ENCODE results near the gene ZNF474.

The ZNF474 gene

GRCh38 chr5:122120957-122121356, 8.4 kb upstream of the ZNF474 start:
- H3K14ac ChIP-seq (ENCODE audit: low read length) = no peak overlapping the region
- peaks cover 0 to 2% (median 0%) of the 10 kb centered on the region in 3 experiments for H3K27me3 ChIP-seq (ENCODE audit: control insufficient read depth in 3 of 3, insufficient read depth in 3 of 3, low read depth in 1 of 3, low read length in 3 of 3)
- no peak overlapping the region for H2AK5ac ChIP-seq (ENCODE audit: low read depth, low read length)
- no peak overlapping the region for H3K23ac ChIP-seq (ENCODE audit: low read depth, low read length, poor library complexity)
- H2AFZ ChIP-seq (ENCODE audit: low read length) = no peak overlapping the region
- H2BK12ac ChIP-seq (ENCODE audit: low read length) = no peak overlapping the region
- no peaks in the 10 kb centered on the region for H3K79me1 ChIP-seq (ENCODE audit: low read depth, low read length)
- no peaks in the 10 kb centered on the region for H3K4me1 ChIP-seq (ENCODE audit: control insufficient read depth in 2 of 2, insufficient read depth in 1 of 2, low read depth in 1 of 2, low read length in 2 of 2)
- H4K8ac ChIP-seq (ENCODE audit: low read depth, low read length) = no peak overlapping the region
- H3K27ac ChIP-seq (replicated peaks; ENCODE audit: low read length) = no peak overlapping the region
- H2BK5ac ChIP-seq (ENCODE audit: low read length) = no peak overlapping the region
- no peaks in the 10 kb centered on the region for H3K9me3 ChIP-seq (replicated peaks in 1 of 2; ENCODE audit: control insufficient read depth in 2 of 2, insufficient read depth in 1 of 2, low read depth in 1 of 2, low read length in 2 of 2)
- H3K4me3 ChIP-seq (ENCODE audit: low read length in 2 of 2) = no peak overlapping the region
- H4K91ac ChIP-seq (ENCODE audit: low read depth, low read length, poor library complexity) = no peak overlapping the region
- H3K18ac ChIP-seq (ENCODE audit: low read length) = no peak overlapping the region
- no peaks in the 10 kb centered on the region for H3K36me3 ChIP-seq (replicated peaks in 1 of 2; ENCODE audit: control insufficient read depth in 2 of 2, insufficient read depth in 2 of 2, low read length in 2 of 2)
- no peak overlapping the region for H2BK120ac ChIP-seq (ENCODE audit: low read depth, low read length)
- H2BK15ac ChIP-seq (ENCODE audit: low read length) = no peak overlapping the region
- H3K4ac ChIP-seq (ENCODE audit: low read length) = no peak overlapping the region
- H3K4me2 ChIP-seq (ENCODE audit: insufficient read depth, low read length, poor library complexity, severe bottlenecking) = no peak overlapping the region
- no peak overlapping the region for H3K9ac ChIP-seq (ENCODE audit: low read depth, low read length, poor library complexity)
- no CpG with 5 or more reads among the region's 2 CpGs for WGBS, 2 donors (ENCODE audit: extremely low coverage in 2 of 2, insufficient read length in 2 of 2, insufficient replicate concordance in 1 of 2)
- DNase-seq (ENCODE audit: low spot score) = no peak

DNA sequence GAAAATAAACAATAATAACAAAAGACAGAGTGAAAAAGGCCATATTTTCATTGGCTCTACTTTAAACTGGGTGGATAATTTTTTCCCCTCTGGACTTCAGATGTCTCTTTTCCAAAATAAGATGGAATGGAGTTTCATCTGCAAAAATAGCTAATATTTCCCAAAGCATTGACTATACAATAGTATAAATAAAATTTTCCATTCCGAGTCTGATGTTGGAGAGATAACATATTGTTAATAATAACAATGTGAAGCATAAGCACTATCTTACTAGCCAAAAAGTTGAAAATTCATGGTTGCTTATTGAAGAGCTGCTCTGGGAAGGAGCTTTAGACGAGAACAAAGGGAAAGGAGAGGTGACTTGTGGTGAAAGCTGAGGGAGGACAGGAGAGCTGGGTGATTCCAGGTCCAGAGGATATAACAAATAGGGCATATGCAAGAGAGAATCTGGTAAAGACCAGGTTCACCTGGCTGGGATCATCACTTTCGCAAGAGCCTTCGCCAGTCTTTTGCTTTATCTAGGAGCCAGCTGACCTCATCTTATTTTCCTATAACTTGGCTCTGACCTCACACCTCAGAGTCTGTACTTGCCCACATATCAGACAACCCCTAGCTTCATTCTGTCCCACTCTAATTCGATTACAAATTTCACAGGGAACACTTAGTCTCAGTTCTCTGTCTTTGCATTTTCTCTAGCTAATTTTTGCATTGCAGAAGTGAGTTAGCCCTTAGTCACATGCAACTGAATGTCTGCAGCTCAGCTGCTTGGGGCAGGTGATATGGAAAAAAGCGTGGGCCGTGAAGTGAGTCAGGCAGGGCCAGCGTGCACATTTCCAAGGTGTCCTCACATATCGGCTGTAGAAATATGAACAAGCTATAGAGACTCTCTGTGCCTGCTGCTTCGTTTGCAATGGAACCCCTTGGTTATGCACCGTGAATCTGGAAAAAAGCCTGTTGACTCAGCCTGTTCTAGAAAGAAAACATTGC, 7.6 kb upstream of the ZNF474 start:
- no peak overlapping the region for H3K18ac ChIP-seq (ENCODE audit: low read length)
- no peak for DNase-seq (ENCODE audit: low spot score)
- no peaks in the 10 kb centered on the region for H3K79me1 ChIP-seq (ENCODE audit: low read depth, low read length)
- H2BK15ac ChIP-seq (ENCODE audit: low read length) = no peak overlapping the region
- H3K4me2 ChIP-seq (ENCODE audit: insufficient read depth, low read length, poor library complexity, severe bottlenecking) = no peak overlapping the region
- H4K8ac ChIP-seq (ENCODE audit: low read depth, low read length) = no peak overlapping the region
- no peak overlapping the region for H2BK5ac ChIP-seq (ENCODE audit: low read length)
- no peak overlapping the region for H2BK12ac ChIP-seq (ENCODE audit: low read length)
- H3K4ac ChIP-seq (ENCODE audit: low read length) = no peak overlapping the region
- no peak overlapping the region for H3K9ac ChIP-seq (ENCODE audit: low read depth, low read length, poor library complexity)
- no peak overlapping the region for H4K91ac ChIP-seq (ENCODE audit: low read depth, low read length, poor library complexity)
- H3K27me3 ChIP-seq (ENCODE audit: control insufficient read depth in 3 of 3, insufficient read depth in 3 of 3, low read depth in 1 of 3, low read length in 3 of 3) = peaks cover 0 to 2% (median 0%) of the 10 kb centered on the region in 3 experiments
- H3K27ac ChIP-seq (replicated peaks; ENCODE audit: low read length) = no peak overlapping the region
- H3K4me3 ChIP-seq (ENCODE audit: low read length in 2 of 2) = no peak overlapping the region
- no peak overlapping the region for H3K23ac ChIP-seq (ENCODE audit: low read depth, low read length, poor library complexity)
- H2AFZ ChIP-seq (ENCODE audit: low read length) = no peak overlapping the region
- no peaks in the 10 kb centered on the region for H3K9me3 ChIP-seq (replicated peaks in 1 of 2; ENCODE audit: control insufficient read depth in 2 of 2, insufficient read depth in 1 of 2, low read depth in 1 of 2, low read length in 2 of 2)
- no CpG with 5 or more reads among the region's 11 CpGs for WGBS, 2 donors (ENCODE audit: extremely low coverage in 2 of 2, insufficient read length in 2 of 2, insufficient replicate concordance in 1 of 2)
- H2BK120ac ChIP-seq (ENCODE audit: low read depth, low read length) = no peak overlapping the region
- H3K4me1 ChIP-seq (ENCODE audit: control insufficient read depth in 2 of 2, insufficient read depth in 1 of 2, low read depth in 1 of 2, low read length in 2 of 2) = peaks cover 0 to 1% of the 10 kb centered on the region in 2 donors
- H3K36me3 ChIP-seq (replicated peaks in 1 of 2; ENCODE audit: control insufficient read depth in 2 of 2, insufficient read depth in 2 of 2, low read length in 2 of 2) = no peaks in the 10 kb centered on the region
- H3K14ac ChIP-seq (ENCODE audit: low read length) = no peak overlapping the region
- H2AK5ac ChIP-seq (ENCODE audit: low read depth, low read length) = no peak overlapping the region

- H4K8ac ChIP-seq (ENCODE audit: low read depth, low read length) = no peak overlapping the region
- no peak overlapping the region for H3K9ac ChIP-seq (ENCODE audit: low read depth, low read length, poor library complexity)
- H3K36me3 ChIP-seq (replicated peaks in 1 of 2; ENCODE audit: control insufficient read depth in 2 of 2, insufficient read depth in 2 of 2, low read length in 2 of 2) = no peaks in the 10 kb centered on the region
- H3K27me3 ChIP-seq (ENCODE audit: control insufficient read depth in 3 of 3, insufficient read depth in 3 of 3, low read depth in 1 of 3, low read length in 3 of 3) = peaks cover 0 to 2% (median 0%) of the 10 kb centered on the region in 3 experiments
- H3K4me1 ChIP-seq (ENCODE audit: control insufficient read depth in 2 of 2, insufficient read depth in 1 of 2, low read depth in 1 of 2, low read length in 2 of 2) = peaks cover 7 to 10% of the 10 kb centered on the region in 2 donors
- no peak overlapping the region for H3K4me2 ChIP-seq (ENCODE audit: insufficient read depth, low read length, poor library complexity, severe bottlenecking)
- H3K4ac ChIP-seq (ENCODE audit: low read length) = no peak overlapping the region
- no peak overlapping the region for H3K4me3 ChIP-seq (ENCODE audit: low read length in 2 of 2)
- H2AK5ac ChIP-seq (ENCODE audit: low read depth, low read length) = no peak overlapping the region
- H3K9me3 ChIP-seq (replicated peaks in 1 of 2; ENCODE audit: control insufficient read depth in 2 of 2, insufficient read depth in 1 of 2, low read depth in 1 of 2, low read length in 2 of 2) = no peaks in the 10 kb centered on the region
- H3K18ac ChIP-seq (ENCODE audit: low read length) = no peak overlapping the region
- no peak overlapping the region for H4K91ac ChIP-seq (ENCODE audit: low read depth, low read length, poor library complexity)
- no CpG with 5 or more reads among the region's 2 CpGs for WGBS, 2 donors (ENCODE audit: extremely low coverage in 2 of 2, insufficient read length in 2 of 2, insufficient replicate concordance in 1 of 2)
- no peak overlapping the region for H3K14ac ChIP-seq (ENCODE audit: low read length)
- H2BK120ac ChIP-seq (ENCODE audit: low read depth, low read length) = no peak overlapping the region
- H3K27ac ChIP-seq (replicated peaks; ENCODE audit: low read length) = no peak overlapping the region
- H2BK5ac ChIP-seq (ENCODE audit: low read length) = no peak overlapping the region
- H2BK15ac ChIP-seq (ENCODE audit: low read length) = no peak overlapping the region
- H2AFZ ChIP-seq (ENCODE audit: low read length) = no peak overlapping the region
- H3K79me1 ChIP-seq (ENCODE audit: low read depth, low read length) = no peaks in the 10 kb centered on the region
- H3K23ac ChIP-seq (ENCODE audit: low read depth, low read length, poor library complexity) = no peak overlapping the region
- no peak for DNase-seq (ENCODE audit: low spot score)
- H2BK12ac ChIP-seq (ENCODE audit: low read length) = no peak overlapping the region
These were observed 4.6 kb upstream of the ZNF474 start for GRCh38 chr5:122124766-122125165.

DNA sequence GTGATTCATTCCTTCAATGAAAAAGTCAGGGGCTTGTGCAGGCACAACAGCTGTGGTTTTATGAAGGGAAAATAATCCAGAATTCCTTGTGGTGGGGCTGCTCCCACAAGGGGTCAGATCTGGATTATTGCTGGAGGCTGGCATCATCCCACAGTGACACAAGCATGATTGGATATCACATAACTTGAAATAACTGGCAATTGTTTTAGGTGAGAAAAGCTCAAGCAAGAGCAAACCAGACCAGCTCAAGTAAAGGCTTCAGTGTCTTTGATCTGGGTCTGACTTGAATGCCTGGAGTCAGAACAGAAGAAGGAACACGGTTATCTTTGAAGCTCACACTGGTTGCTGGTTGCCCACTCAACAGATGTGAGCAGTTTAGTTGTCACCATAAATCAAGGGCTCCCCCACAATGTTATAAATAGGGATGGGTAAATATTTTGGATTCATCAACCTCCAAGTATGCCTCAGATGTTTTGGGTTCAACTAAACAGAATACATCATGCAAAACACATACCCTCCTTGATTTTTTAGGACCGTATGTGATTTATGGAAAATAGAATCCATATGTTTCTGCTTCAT, 3.1 kb upstream of the ZNF474 start:
- no peak overlapping the region for H2BK12ac ChIP-seq (ENCODE audit: low read length)
- no peak overlapping the region for H3K4me3 ChIP-seq (ENCODE audit: low read length in 2 of 2)
- no peak overlapping the region for H3K27ac ChIP-seq (replicated peaks; ENCODE audit: low read length)
- H3K9ac ChIP-seq (ENCODE audit: low read depth, low read length, poor library complexity) = no peak overlapping the region
- H3K79me1 ChIP-seq (ENCODE audit: low read depth, low read length) = no peaks in the 10 kb centered on the region
- no peak overlapping the region for H2BK5ac ChIP-seq (ENCODE audit: low read length)
- no peak overlapping the region for H4K91ac ChIP-seq (ENCODE audit: low read depth, low read length, poor library complexity)
- H2BK120ac ChIP-seq (ENCODE audit: low read depth, low read length) = no peak overlapping the region
- no peaks in the 10 kb centered on the region for H3K36me3 ChIP-seq (replicated peaks in 1 of 2; ENCODE audit: control insufficient read depth in 2 of 2, insufficient read depth in 2 of 2, low read length in 2 of 2)
- no peak overlapping the region for H3K23ac ChIP-seq (ENCODE audit: low read depth, low read length, poor library complexity)
- H3K18ac ChIP-seq (ENCODE audit: low read length) = no peak overlapping the region
- H3K4ac ChIP-seq (ENCODE audit: low read length) = no peak overlapping the region
- H3K14ac ChIP-seq (ENCODE audit: low read length) = no peak overlapping the region
- peak overlapping the region; percentile 86 for H2AFZ ChIP-seq (ENCODE audit: low read length)
- no peaks in the 10 kb centered on the region for H3K27me3 ChIP-seq (ENCODE audit: control insufficient read depth in 3 of 3, insufficient read depth in 3 of 3, low read depth in 1 of 3, low read length in 3 of 3)
- no peak overlapping the region for H2BK15ac ChIP-seq (ENCODE audit: low read length)
- H3K4me2 ChIP-seq (ENCODE audit: insufficient read depth, low read length, poor library complexity, severe bottlenecking) = no peak overlapping the region
- no peak overlapping the region for H2AK5ac ChIP-seq (ENCODE audit: low read depth, low read length)
- DNase-seq (ENCODE audit: low spot score) = no peak
- H4K8ac ChIP-seq (ENCODE audit: low read depth, low read length) = no peak overlapping the region
- WGBS, 2 donors (ENCODE audit: extremely low coverage in 2 of 2, insufficient read length in 2 of 2, insufficient replicate concordance in 1 of 2) = no CpG with 5 or more reads among the region's 2 CpGs
- peaks cover 7 to 16% of the 10 kb centered on the region in 2 donors for H3K4me1 ChIP-seq (ENCODE audit: control insufficient read depth in 2 of 2, insufficient read depth in 1 of 2, low read depth in 1 of 2, low read length in 2 of 2)
- H3K9me3 ChIP-seq (replicated peaks in 1 of 2; ENCODE audit: control insufficient read depth in 2 of 2, insufficient read depth in 1 of 2, low read depth in 1 of 2, low read length in 2 of 2) = no peaks in the 10 kb centered on the region

Data from neuronal stem cell (in vitro differentiated cells).